ENCODE data around the gene SDCCAG8. TPM values are rescaled to one million over a fixed set of nuclear protein-coding genes. Genes with fewer than 3 reads are reported as not detected.

The SDCCAG8 gene
- total and polyA plus RNA-seq, 2 experiments from 2014 or later: 28.0 to 66.7 TPM

GRCh38 chr1:243261390-243261789 is 5.5 kb downstream of the SDCCAG8 start (continued):
- TF ChIP-seq EZH2 (IDR thresholded peaks at IDR 0.05; ENCODE audit: low read depth, unreplicated experiment) (no peak), JUNB (IDR thresholded peaks at IDR 0.05; ENCODE audit: unreplicated experiment) (no peak), POLR2AphosphoS5 (IDR thresholded peaks at IDR 0.05; ENCODE audit: low read depth) (no peak), NANOG (IDR thresholded peaks at IDR 0.05; ENCODE audit: borderline replicate concordance) (no peak), EZH2phosphoT487 (IDR thresholded peaks at IDR 0.05; ENCODE audit: unreplicated experiment) (no peak), ZNF331 (CRISPR knock-in tag; IDR thresholded peaks at IDR 0.05; ENCODE audit: low read depth) (no peak)

GRCh38 chr1:243264717-243265116 is 8.9 kb downstream of the SDCCAG8 start:
- H3F3A ChIP-seq (replicated peaks; ENCODE audit: low read depth): no peaks in the 10 kb centered on the region; the same call in 1 of the 2 replicates
- DNase-seq (ENCODE audit: low spot score) (no peak), ATAC-seq (no peak)
- Mint-ChIP-seq H3K9me3 (no peaks in the 10 kb centered on the region; the same call in 2 of the 3 replicates), H3K27ac (no peak overlapping the region), H3K4me3 (no peak overlapping the region), H3K27me3 (ENCODE audit: insufficient read depth, low read depth, poor library complexity) (no peaks in the 10 kb centered on the region), H3K36me3 (ENCODE audit: low read depth) (no peaks in the 10 kb centered on the region; the same call in 2 of the 3 replicates), H3K4me1 (peaks cover 11% of the 10 kb centered on the region)
- H4K20me1 ChIP-seq (replicated peaks; ENCODE audit: insufficient read depth): no peaks in the 10 kb centered on the region
- no peaks in the 10 kb centered on the region for H3K9me2 ChIP-seq (ENCODE audit: insufficient read depth)
- H3K4me2 ChIP-seq: no peak overlapping the region
- H3K27ac ChIP-seq (ENCODE audit: low read depth): no peak overlapping the region
- H3K36me3 ChIP-seq (ENCODE audit: insufficient read depth): no peaks in the 10 kb centered on the region
- H3K79me2 ChIP-seq (replicated peaks; ENCODE audit: insufficient read depth): no peaks in the 10 kb centered on the region
- no peak overlapping the region for H3K4me3 ChIP-seq
- H3K4me1 ChIP-seq (ENCODE audit: insufficient read depth): peaks cover 8% of the 10 kb centered on the region; the same call in 1 of the 2 replicates
- H2AFZ ChIP-seq: no peak overlapping the region
- no peaks in the 10 kb centered on the region for H3K27me3 ChIP-seq (ENCODE audit: insufficient read depth)
- TF ChIP-seq CTCF (conservative IDR thresholded peaks at IDR 0.05; ENCODE audit: low read depth in 2 of 2) (no peak), ZNF114 (CRISPR knock-in tag; IDR thresholded peaks at IDR 0.05) (no peak), STAT1 (IDR thresholded peaks at IDR 0.05; ENCODE audit: unreplicated experiment) (no peak), JUNB (IDR thresholded peaks at IDR 0.05; ENCODE audit: unreplicated experiment) (no peak), POLR2AphosphoS5 (IDR thresholded peaks at IDR 0.05; ENCODE audit: low read depth) (no peak), CREB1 (CRISPR knock-in tag; IDR thresholded peaks at IDR 0.05; ENCODE audit: low read depth) (no peak), ZNF331 (CRISPR knock-in tag; IDR thresholded peaks at IDR 0.05; ENCODE audit: low read depth) (no peak), ETS1 (IDR thresholded peaks at IDR 0.05) (no peak), ZNF462 (CRISPR knock-in tag; IDR thresholded peaks at IDR 0.05) (no peak), EZH2 (IDR thresholded peaks at IDR 0.05; ENCODE audit: low read depth, unreplicated experiment) (no peak), EZH2phosphoT487 (IDR thresholded peaks at IDR 0.05; ENCODE audit: unreplicated experiment) (no peak)
- TF ChIP-seq, protein P1, sequence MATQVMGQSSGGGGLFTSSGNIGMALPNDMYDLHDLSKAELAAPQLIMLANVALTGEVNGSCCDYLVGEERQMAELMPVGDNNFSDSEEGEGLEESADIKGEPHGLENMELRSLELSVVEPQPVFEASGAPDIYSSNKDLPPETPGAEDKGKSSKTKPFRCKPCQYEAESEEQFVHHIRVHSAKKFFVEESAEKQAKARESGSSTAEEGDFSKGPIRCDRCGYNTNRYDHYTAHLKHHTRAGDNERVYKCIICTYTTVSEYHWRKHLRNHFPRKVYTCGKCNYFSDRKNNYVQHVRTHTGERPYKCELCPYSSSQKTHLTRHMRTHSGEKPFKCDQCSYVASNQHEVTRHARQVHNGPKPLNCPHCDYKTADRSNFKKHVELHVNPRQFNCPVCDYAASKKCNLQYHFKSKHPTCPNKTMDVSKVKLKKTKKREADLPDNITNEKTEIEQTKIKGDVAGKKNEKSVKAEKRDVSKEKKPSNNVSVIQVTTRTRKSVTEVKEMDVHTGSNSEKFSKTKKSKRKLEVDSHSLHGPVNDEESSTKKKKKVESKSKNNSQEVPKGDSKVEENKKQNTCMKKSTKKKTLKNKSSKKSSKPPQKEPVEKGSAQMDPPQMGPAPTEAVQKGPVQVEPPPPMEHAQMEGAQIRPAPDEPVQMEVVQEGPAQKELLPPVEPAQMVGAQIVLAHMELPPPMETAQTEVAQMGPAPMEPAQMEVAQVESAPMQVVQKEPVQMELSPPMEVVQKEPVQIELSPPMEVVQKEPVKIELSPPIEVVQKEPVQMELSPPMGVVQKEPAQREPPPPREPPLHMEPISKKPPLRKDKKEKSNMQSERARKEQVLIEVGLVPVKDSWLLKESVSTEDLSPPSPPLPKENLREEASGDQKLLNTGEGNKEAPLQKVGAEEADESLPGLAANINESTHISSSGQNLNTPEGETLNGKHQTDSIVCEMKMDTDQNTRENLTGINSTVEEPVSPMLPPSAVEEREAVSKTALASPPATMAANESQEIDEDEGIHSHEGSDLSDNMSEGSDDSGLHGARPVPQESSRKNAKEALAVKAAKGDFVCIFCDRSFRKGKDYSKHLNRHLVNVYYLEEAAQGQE (IDR thresholded peaks at IDR 0.05; ENCODE audit: unreplicated experiment): no peak

All from GM23338 (cell line).